Measurements from ENCODE around the gene LYZL1.

GRCh38 chr10:29322918-29323317 is 34.0 kb downstream of the LYZL1 start:
- TF ChIP-seq EZH2 (IDR thresholded peaks at IDR 0.05; ENCODE audit: low read depth, low read length, severe bottlenecking) (no peak), EGR1 (IDR thresholded peaks at IDR 0.05; ENCODE audit: borderline replicate concordance, low read depth, low read length) (no peak), ASH2L (IDR thresholded peaks at IDR 0.05; ENCODE audit: low read length) (no peak)
- TF ChIP-seq, protein P1, sequence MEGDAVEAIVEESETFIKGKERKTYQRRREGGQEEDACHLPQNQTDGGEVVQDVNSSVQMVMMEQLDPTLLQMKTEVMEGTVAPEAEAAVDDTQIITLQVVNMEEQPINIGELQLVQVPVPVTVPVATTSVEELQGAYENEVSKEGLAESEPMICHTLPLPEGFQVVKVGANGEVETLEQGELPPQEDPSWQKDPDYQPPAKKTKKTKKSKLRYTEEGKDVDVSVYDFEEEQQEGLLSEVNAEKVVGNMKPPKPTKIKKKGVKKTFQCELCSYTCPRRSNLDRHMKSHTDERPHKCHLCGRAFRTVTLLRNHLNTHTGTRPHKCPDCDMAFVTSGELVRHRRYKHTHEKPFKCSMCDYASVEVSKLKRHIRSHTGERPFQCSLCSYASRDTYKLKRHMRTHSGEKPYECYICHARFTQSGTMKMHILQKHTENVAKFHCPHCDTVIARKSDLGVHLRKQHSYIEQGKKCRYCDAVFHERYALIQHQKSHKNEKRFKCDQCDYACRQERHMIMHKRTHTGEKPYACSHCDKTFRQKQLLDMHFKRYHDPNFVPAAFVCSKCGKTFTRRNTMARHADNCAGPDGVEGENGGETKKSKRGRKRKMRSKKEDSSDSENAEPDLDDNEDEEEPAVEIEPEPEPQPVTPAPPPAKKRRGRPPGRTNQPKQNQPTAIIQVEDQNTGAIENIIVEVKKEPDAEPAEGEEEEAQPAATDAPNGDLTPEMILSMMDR (IDR thresholded peaks at IDR 0.05; ENCODE audit: control extremely low read depth in 1 of 3, insufficient read depth in 1 of 3, low read depth in 1 of 3, low read length in 3 of 3): no peak

All from H1 (cell line).